Activated T-cell treated with anti-CD3 and anti-CD28 coated beads, Interleukin-2, amount 50 U/mL, for 4 hours (primary cell): Measurements from ENCODE around the gene RBPJL. TPM values are rescaled to one million over a fixed set of nuclear protein-coding genes. Genes with fewer than 3 reads are reported as not detected.

Experiments used
- ATAC-seq, 2 donors: fragments of 200-7000 bp; cut with Tn5 transposase; one replicate each; pipeline ENCODE4 v1.10.0; 2021
- DNase-seq: peaks from one replicate; pipeline ENCODE4 v3.0.0-alpha.2; 2020
- H3K27me3 Mint-ChIP-seq: one replicate; pipeline ENCODE4 v1.8.0; 2021; ENCODE audit warnings: low read depth, mixed read lengths
- H3K36me3 Mint-ChIP-seq: one replicate; pipeline ENCODE4 v1.8.0; 2022; ENCODE audit warnings: mixed read lengths; ENCODE audit not compliant: insufficient read depth
- H3K4me1 Mint-ChIP-seq: one replicate; pipeline ENCODE4 v1.8.0; 2021; ENCODE audit warnings: low read depth, mixed read lengths
- H3K4me3 Mint-ChIP-seq: one replicate; pipeline ENCODE4 v1.8.0; 2021; ENCODE audit warnings: mild to moderate bottlenecking, moderate library complexity, mixed read lengths
- H3K9me3 Mint-ChIP-seq: one replicate; pipeline ENCODE4 v1.8.0; 2021; ENCODE audit warnings: mixed read lengths
- total RNA-seq, 3 donors: library from RNA; stranded (reverse); gene quantifications; one replicate each; pipeline ENCODE4 v1.2.1, GENCODE V29; 2021

The RBPJL gene
- total RNA-seq, 3 donors from 2014 or later, result 0.13 to 0.19 TPM; not detected in 1

DNA sequence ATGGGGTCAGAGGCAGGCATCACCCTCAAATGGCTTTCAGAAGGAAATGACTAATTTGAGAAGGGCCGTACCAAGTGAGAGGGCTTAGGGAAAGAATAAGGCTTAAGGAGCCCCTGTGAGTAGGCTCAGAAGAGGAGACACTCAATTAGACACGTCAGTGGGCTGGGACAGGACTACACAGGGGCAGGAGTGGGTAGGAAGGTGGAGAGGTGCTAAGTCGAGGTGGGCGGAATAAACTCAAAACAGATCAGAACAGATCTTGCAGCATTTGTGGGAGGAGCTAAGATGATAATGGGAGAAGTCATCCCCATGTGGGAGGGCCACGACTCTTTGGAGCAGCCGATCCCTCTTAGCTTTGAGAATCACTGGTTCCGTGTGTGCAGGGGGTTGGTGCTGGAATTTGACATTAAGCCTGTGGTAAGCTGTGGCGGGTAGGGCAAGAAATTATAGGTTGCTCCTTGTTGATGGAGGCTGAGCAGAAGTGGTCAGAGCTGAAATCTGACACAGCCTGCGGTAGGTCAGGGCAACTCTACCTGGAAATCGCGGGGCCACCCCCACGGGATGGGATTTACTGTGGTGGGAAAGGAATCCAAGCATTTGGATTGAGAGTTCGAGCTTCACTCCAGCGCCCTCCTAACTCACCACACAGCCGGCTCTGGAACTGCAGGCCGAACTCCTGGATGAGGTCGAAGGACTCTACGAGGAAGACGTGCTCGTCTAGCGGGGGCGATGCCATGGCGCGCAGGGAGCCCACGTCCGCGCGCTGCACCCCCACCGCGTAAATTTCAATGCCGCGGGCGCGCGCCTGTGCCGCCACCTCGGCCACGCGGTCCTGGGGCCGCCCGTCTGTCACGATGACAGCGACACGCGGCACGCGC lies 2.8 kb upstream of the RBPJL start:
- H3K4me1 Mint-ChIP-seq, result peaks cover 11% of the 10 kb centered on the region
- H3K4me3 Mint-ChIP-seq, result no peak overlapping the region
- H3K9me3 Mint-ChIP-seq, result no peaks in the 10 kb centered on the region
- DNase-seq (no peak), ATAC-seq (peak in 1 of 2 donors; percentile 57)
- no peaks in the 10 kb centered on the region for H3K36me3 Mint-ChIP-seq
- peaks cover 45% of the 10 kb centered on the region for H3K27me3 Mint-ChIP-seq

DNA sequence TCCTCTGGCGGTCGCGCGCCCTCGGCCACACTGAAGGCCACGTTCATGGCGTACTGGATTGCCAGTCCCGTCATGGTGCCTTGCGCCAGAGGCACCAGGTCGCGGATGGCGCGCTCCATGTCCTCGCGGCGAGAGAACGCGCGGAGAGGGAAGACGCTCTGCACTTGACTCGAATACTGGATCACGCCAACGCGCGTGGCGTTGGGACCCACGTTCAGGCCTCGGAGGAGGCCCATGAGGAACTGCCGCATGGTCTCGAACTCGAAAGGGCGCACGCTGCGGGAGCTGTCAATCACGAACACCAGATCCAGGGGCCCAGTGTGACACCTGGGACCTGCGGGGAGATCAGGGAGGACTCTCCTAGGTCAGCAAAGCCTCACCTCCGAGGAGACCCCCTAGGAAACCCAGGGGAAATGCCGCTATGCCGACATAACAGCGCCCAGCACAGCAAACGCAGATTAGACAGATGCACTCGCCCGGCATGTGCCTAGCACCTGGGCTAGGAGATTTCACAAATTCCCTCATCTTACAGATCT lies 2.1 kb upstream of the RBPJL start:
- H3K36me3 Mint-ChIP-seq, result no peaks in the 10 kb centered on the region
- H3K27me3 Mint-ChIP-seq, result peaks cover 48% of the 10 kb centered on the region
- no peak for ATAC-seq
- peaks cover 11% of the 10 kb centered on the region for H3K4me1 Mint-ChIP-seq
- DNase-seq, result no peak
- H3K4me3 Mint-ChIP-seq, result no peak overlapping the region
- H3K9me3 Mint-ChIP-seq, result no peaks in the 10 kb centered on the region

DNA sequence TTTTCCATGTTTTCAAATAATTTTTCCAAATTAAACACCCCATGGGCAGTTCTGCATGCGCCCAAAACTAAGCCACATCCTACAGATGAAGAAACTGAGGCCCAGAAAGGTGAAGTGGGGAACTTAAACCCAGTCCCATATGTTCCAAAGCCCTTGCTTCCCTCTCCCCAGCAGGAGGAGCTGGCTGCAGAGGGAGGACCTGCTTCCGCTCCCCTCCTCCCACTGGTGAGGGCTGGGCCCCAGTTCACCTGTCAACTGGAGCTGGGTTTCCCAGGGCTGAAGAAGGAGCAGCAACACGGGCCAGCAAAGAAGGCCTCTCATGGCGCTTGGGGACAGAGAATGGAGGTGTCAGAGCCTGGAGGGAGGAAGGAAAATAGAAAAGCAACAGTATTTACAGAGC lies 1.4 kb upstream of the RBPJL start:
- no peak for ATAC-seq

DNA sequence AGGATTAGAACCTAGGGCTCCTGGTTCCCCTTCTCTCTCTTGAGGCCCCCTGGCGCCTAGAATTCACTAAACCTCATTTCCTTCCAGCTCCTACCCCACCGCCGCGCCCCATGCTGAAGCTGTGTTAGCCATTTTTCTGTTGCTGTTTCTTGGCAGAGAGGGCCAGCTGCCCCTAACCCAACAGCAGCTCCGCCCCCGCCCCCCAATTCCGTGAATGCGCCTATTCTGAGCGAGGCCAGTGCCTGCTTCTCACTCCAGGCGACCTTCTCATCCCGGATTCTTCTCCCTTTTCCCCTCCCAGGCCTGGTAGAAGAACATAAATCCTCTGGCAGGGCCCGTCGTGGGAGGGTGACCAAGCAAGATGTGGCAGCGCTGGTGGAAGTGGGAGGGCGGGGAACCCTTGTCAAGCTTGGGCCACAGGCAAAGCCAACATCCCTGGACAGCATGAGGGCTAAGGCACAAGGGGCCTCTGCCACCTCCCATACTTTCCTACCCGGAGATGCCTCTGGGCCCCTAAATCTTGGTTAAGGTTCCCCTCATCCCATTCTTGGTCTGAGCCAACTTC lies 518 bp downstream of the RBPJL start:
- no peak for ATAC-seq
- H3K27me3 Mint-ChIP-seq, result peaks cover 69% of the 10 kb centered on the region

More for the DNA sequence above, 1.4 kb upstream of the RBPJL start:
- Mint-ChIP-seq H3K27me3 (peaks cover 52% of the 10 kb centered on the region), H3K4me1 (peaks cover 14% of the 10 kb centered on the region), H3K36me3 (no peaks in the 10 kb centered on the region), H3K4me3 (no peak overlapping the region), H3K9me3 (no peaks in the 10 kb centered on the region)
- DNase-seq, result no peak

DNA sequence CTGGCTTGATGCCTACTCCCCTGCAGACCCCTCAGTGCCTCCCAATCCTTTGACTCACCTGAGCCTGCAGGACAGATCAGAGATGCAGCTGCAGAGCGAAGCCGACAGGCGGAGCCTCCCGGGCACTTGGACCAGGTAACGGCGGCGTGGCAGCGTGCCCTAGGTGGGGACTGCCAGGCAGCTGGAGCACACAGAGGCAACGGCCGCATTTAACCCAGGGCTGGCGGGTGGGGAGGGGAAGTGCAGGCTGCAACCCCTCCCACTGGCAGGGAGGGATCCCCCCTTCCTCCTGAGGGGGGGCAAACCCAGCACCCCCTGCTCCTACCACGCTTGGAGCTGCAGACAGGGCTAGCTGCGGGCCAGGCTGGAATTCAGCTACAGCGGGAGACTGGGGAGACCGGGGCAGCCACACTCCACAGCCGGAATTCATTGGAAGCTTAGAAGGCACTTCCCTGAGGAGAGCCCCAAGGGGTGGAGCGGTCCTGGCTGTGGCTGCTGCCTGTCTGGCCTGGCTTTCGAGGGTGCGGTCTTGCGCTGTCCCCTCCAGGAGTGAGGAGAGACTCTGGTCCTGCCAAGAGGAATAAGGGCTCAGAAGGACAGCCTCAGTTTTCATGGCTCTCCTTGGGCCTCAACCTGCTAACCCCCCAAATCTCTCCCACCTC lies 1.6 kb downstream of the RBPJL start, which contains the start of gene MATN4:
MATN4 (minus strand) TSS at position 183 of the 662 bp plus-strand sequence. CDS start 2,717 bp downstream, outside the sequence.
- H3K4me1 Mint-ChIP-seq, result peaks cover 15% of the 10 kb centered on the region
- no peak for ATAC-seq
- no peaks in the 10 kb centered on the region for H3K9me3 Mint-ChIP-seq
- no peaks in the 10 kb centered on the region for H3K36me3 Mint-ChIP-seq
- peaks cover 70% of the 10 kb centered on the region for H3K27me3 Mint-ChIP-seq
- no peak for DNase-seq
- no peak within 1 kb of the TSS for H3K4me3 Mint-ChIP-seq

More for the DNA sequence above, 518 bp downstream of the RBPJL start:
- Mint-ChIP-seq H3K4me1 (peaks cover 18% of the 10 kb centered on the region), H3K9me3 (no peaks in the 10 kb centered on the region), H3K36me3 (no peaks in the 10 kb centered on the region), H3K4me3 (no peak overlapping the region)
- no peak for DNase-seq

DNA sequence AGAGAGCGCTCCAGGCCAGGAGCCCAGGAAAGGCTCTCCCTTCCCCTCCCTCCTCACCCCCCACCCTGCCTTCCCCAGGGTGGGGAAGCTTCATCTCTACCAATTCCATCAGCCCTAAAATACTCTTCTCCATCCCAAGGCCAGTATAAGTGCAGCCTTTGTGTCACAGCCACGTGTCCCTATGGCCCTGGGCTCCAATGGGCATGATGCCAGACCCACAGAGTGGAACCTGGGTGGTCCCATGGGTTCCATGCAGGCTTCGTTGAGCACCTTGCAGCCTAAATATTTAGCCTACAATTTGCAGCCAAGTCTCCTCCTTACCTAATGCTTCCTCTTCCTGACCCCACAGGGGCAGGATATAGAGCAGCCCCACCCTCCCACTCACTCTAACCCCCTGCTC lies 2.4 kb downstream of the RBPJL start:
- ATAC-seq (no peak), DNase-seq (no peak)
- peaks cover 70% of the 10 kb centered on the region for H3K27me3 Mint-ChIP-seq
- peaks cover 10% of the 10 kb centered on the region for H3K4me1 Mint-ChIP-seq
- H3K9me3 Mint-ChIP-seq, result no peaks in the 10 kb centered on the region
- no peaks in the 10 kb centered on the region for H3K36me3 Mint-ChIP-seq
- H3K4me3 Mint-ChIP-seq, result no peak overlapping the region

DNA sequence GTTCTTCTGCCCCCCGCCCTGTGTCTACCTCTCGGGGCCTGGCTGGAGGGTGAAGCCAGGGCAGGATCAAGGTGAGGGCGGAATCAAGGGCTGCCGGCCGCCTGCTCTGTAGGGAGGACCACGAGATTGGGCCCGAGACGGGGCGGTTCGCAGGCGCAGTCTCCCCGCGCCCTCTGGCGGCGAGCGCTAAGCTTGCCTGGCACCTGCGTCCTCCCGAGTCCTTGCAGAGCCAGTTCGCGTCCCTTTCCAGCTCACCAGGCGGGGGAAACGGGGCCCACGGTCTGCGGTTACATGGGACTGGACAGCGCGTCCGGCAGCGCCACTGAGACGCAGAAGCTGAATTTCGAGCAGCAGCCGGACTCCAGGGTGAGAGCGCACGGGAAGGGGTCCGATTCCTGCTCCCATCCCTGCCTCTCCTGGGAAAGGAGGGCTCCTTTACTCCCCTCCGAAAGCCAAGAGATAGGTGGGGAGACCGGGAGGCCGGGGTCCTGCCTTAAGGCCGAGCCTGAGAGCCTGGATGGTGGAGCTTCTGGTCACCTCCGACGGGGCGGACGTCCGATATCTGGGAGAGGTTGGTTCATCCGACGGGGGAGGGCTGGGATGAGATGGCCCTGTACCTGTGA lies 5.1 kb downstream of the RBPJL start:
- DNase-seq (peak; percentile 62), ATAC-seq (peak; percentile 84 to 91)
- no peak overlapping the region for H3K4me3 Mint-ChIP-seq
- no peaks in the 10 kb centered on the region for H3K9me3 Mint-ChIP-seq
- H3K36me3 Mint-ChIP-seq, result no peaks in the 10 kb centered on the region
- H3K27me3 Mint-ChIP-seq, result peaks cover 72% of the 10 kb centered on the region
- peaks cover 10% of the 10 kb centered on the region for H3K4me1 Mint-ChIP-seq

DNA sequence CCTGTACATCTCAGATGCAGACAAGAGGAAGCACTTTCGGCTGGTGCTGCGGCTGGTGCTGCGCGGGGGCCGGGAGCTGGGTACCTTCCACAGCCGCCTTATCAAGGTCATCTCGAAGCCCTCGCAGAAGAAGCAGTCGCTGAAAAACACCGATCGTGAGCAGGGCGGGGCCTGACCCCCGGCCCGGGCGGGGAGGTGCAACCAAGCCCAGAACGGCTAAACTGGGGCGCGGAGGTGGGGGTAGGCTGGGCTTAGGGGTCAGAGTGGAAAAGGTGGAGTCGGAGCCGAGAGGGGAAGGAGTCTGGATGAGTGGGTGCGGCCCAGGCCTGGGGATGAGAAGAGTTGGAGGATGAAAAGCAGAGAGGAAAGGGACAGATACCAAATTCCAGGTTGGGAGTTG lies 5.6 kb downstream of the RBPJL start:
- peaks cover 10% of the 10 kb centered on the region for H3K4me1 Mint-ChIP-seq
- DNase-seq (no peak), ATAC-seq (no peak)
- no peaks in the 10 kb centered on the region for H3K36me3 Mint-ChIP-seq
- no peaks in the 10 kb centered on the region for H3K9me3 Mint-ChIP-seq
- no peak overlapping the region for H3K4me3 Mint-ChIP-seq
- peaks cover 70% of the 10 kb centered on the region for H3K27me3 Mint-ChIP-seq

DNA sequence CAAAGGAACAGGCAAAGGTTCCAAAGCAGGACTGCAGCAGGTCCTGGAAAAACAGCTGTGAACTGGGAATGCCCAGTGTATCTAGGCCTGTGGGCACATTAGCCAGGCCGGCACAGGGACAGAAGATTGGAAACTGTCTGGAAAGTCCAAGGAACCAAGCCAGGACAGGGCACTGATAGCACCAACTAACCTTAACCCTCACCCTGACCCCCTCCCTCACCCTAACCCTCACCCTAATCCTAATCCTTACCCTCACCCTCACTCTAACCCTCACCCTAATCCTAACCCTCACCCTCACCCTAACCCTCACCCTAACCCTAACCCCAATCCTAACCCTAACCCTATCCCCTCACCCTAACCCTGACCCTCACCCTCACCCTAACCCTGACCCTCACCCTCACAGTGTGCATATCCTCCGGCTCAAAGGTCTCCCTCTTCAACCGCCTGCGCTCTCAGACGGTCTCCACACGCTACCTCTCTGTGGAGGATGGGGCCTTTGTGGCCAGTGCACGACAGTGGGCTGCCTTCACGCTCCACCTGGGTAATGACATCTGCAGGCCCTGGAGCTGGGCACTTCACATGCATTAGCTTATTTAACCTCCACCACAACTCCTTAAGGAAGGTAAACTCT lies 6.5 kb downstream of the RBPJL start:
- Mint-ChIP-seq H3K4me3 (no peak overlapping the region), H3K36me3 (no peaks in the 10 kb centered on the region), H3K4me1 (peaks cover 11% of the 10 kb centered on the region), H3K9me3 (no peaks in the 10 kb centered on the region), H3K27me3 (peaks cover 63% of the 10 kb centered on the region)
- ATAC-seq (no peak), DNase-seq (no peak)

DNA sequence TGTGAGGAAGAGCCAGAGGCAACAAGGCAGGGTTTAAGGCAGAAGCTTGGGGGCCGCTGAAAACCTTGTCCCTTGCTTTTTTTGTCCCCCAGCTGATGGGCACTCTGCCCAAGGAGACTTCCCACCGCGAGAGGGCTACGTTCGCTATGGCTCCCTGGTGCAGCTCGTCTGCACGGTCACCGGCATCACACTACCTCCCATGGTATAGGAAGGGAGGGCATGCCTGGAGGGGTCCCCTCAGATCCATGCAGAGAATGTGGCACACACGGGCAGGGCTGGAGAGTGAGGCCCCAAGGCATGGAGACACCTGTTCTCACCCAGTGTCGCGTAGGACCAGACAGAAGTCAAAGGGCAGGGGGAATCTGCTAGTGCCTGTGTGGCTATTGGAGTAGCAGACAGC lies 7.3 kb downstream of the RBPJL start:
- peaks cover 19% of the 10 kb centered on the region for H3K4me1 Mint-ChIP-seq
- peaks cover 60% of the 10 kb centered on the region for H3K27me3 Mint-ChIP-seq
- no peak for DNase-seq

DNA sequence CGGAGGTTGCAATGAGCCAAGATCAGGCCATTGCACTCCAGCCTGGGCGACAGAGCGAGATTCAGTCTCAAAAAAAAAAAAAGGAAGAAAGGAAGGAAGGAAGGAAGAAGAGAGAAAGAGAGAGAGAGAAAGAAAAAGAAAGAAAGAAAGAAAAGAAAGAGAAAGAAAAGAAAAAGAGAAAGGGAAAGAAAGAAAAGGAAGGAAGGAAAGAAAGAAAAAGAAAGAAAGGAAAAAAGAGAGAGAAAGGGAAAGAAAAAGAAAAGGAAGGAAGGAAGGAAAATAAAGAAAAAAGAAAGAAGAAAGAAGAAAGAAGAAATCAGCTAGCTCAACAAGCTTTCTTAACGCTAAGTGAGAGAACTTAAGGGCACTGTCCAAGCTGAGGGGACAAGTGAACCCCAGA lies 9.0 kb downstream of the RBPJL start:
- Mint-ChIP-seq H3K36me3 (no peaks in the 10 kb centered on the region), H3K4me1 (peaks cover 23% of the 10 kb centered on the region), H3K4me3 (no peak overlapping the region), H3K9me3 (no peaks in the 10 kb centered on the region), H3K27me3 (peaks cover 47% of the 10 kb centered on the region)
- no peak for ATAC-seq
- DNase-seq, result no peak

More for the DNA sequence above, 7.3 kb downstream of the RBPJL start:
- H3K36me3 Mint-ChIP-seq, result no peaks in the 10 kb centered on the region
- ATAC-seq, result no peak
- no peaks in the 10 kb centered on the region for H3K9me3 Mint-ChIP-seq
- no peak overlapping the region for H3K4me3 Mint-ChIP-seq

DNA sequence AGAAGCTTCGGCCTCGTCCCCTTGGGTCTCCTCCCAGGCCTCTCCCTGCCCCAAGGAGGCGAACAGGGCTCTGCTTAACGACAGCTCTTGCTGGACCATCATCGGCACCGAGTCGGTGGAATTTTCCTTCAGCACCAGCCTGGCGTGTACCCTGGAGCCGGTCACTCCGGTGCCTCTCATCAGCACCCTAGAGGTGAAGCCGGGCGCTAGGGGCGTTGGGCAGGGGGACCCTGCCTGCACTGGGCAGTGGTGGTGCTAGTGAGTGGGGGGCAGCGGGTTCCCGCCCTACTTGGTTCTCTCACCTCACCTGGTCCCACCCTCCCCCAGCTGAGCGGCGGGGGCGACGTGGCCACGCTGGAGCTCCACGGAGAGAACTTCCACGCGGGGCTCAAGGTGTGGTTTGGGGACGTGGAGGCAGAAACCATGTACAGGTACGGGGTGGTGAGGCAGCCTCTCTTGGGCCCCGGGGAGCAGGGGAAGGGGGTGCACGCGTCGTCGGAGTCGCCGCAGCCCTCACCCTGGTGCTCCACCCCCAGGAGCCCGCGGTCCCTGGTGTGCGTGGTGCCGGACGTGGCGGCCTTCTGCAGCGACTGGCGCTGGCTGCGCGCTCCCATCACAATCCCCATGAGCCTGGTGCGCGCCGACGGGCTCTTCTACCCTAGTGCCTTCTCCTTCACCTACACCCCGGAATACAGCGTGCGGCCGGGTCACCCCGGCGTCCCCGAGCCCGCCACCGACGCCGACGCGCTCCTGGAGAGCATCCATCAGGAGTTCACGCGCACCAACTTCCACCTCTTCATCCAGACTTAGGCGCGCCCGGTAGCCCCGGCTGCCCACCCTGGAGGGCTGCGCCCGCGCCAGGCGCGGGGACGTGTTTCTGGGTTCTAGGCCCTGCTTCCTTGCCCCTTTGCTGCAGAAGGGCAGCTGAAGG lies 9.8 kb downstream of the RBPJL start:
- peaks cover 26% of the 10 kb centered on the region for H3K4me1 Mint-ChIP-seq

DNA sequence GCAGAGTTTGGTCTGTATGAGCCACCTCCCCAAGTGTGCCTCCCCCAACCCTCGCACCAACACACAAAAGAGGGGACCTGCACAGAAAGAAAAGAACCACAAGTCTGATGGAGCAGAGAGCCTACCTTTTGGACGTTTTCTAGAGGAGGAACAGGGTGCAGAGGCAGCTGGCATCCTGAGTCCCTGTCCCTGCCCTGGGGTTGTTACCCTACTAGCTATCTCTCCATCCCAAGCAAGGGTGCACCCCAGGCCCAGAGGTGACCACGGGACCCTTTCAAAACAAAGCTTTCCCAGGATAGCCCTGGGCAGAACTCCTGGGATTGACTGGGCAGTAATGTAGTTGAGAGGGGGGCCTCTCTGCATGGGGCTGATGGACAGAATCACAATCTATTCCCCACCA lies 11.2 kb downstream of the RBPJL start:
- Mint-ChIP-seq H3K36me3 (no peaks in the 10 kb centered on the region), H3K4me3 (no peak overlapping the region), H3K9me3 (no peaks in the 10 kb centered on the region), H3K4me1 (peaks cover 24% of the 10 kb centered on the region), H3K27me3 (peaks cover 28% of the 10 kb centered on the region)
- ATAC-seq, result no peak
- DNase-seq, result no peak

More for the DNA sequence above, 9.8 kb downstream of the RBPJL start:
- DNase-seq (no peak), ATAC-seq (no peak)
- H3K4me3 Mint-ChIP-seq, result no peak overlapping the region
- no peaks in the 10 kb centered on the region for H3K9me3 Mint-ChIP-seq
- peaks cover 40% of the 10 kb centered on the region for H3K27me3 Mint-ChIP-seq
- H3K36me3 Mint-ChIP-seq, result no peaks in the 10 kb centered on the region
